ENCODE data around the gene CHKA. TPM values are rescaled to one million over a fixed set of nuclear protein-coding genes. Genes with fewer than 3 reads are reported as not detected.

CHKA gene
- total and polyA plus RNA-seq, 9 of the 15 experiments (the other 6 are each of a cell fraction or from before 2014, with no cell fraction given), result 3.6 to 37.0 (median 30.2) TPM

DNA sequence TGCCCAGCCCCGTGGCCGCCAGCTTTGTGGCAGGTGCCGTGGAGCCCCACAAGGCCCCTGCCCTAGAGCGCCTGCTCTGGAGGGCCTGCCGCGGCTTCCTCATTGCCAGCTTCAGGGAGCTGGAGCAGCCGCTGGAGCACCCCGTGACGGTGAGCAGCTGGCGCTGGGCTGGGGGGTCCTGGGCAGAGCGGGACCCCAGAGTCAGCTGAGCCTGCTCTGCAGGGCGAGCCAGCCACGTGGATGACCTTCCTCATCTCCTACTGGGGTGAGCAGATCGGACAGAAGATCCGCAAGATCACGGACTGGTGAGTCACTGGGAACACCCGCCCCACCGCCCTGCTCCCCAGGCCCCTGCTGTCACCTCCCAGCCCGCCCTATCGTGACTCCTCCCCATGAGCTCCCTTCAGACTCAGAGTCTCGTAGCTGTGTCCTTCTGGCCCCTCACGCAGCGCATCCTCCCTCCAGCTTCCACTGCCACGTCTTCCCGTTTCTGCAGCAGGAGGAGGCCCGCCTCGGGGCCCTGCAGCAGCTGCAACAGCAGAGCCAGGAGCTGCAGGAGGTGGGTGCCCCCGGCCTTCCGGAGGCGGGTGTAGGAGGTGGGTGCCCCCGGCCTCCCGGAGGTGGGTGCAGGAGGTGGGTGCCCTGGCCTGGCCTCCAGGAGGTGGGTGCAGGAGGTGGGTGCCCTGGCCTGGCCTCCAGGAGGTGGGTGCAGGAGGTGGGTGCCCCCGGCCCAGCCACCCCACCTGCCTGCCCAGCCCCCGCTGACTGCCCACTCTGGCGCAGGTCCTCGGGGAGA, 77.6 kb downstream of the CHKA start (continued):
- TF ChIP-seq SIX5 (IDR thresholded peaks at IDR 0.05; ENCODE audit: borderline replicate concordance in 1 of 2, insufficient read depth in 1 of 2, low read depth in 1 of 2, low read length in 2 of 2) (no peak), FOXK2 (conservative IDR thresholded peaks at IDR 0.05 in 1 of 2, IDR thresholded peaks at IDR 0.05 in 1 of 2; ENCODE audit: low read depth in 2 of 2) (peak in 1 of 2 experiments; percentile 32; a peak in 1 of 4 replicates), MAZ (CRISPR knock-in tag; conservative IDR thresholded peaks at IDR 0.05 in 1 of 2, IDR thresholded peaks at IDR 0.05 in 1 of 2) (peak in 1 of 2 experiments; percentile 69), NCOA1 (IDR thresholded peaks at IDR 0.05; ENCODE audit: low read depth) (peak; percentile 18; the same call in 1 of the 2 replicates), DLX4 (CRISPR knock-in tag; IDR thresholded peaks at IDR 0.05) (no peak), RCOR1 (IDR thresholded peaks at IDR 0.05; ENCODE audit: borderline replicate concordance in 1 of 2, low read depth in 2 of 2, low read length in 2 of 2) (peak in 1 of 2 experiments; percentile 31; a peak in 1 of 4 replicates), RAD51 (IDR thresholded peaks at IDR 0.05; ENCODE audit: borderline replicate concordance, low read depth) (peak; percentile 44; the same call in 1 of the 2 replicates), HNRNPL (IDR thresholded peaks at IDR 0.05; ENCODE audit: low read depth, low read length) (0 out of 2 replicates have a peak, but pooled peaks have one; percentile 88), HMGN3 (IDR thresholded peaks at IDR 0.05; ENCODE audit: borderline replicate concordance, extremely low read depth, insufficient read length, low read depth, low read length) (peak; percentile 62), RBBP5 (IDR thresholded peaks at IDR 0.05; ENCODE audit: borderline replicate concordance, insufficient read depth, low read length, poor library complexity, severe bottlenecking) (no peak), SMAD4 (CRISPR knock-in tag; conservative IDR thresholded peaks at IDR 0.05) (peak; percentile 42; the same call in 1 of the 2 replicates), SP1 (CRISPR knock-in tag; IDR thresholded peaks at IDR 0.05) (peak; percentile 56; the same call in 1 of the 2 replicates), MED1 (CRISPR knock-in tag; IDR thresholded peaks at IDR 0.05; ENCODE audit: borderline replicate concordance) (no peak)
- TF ChIP-seq, protein P1, sequence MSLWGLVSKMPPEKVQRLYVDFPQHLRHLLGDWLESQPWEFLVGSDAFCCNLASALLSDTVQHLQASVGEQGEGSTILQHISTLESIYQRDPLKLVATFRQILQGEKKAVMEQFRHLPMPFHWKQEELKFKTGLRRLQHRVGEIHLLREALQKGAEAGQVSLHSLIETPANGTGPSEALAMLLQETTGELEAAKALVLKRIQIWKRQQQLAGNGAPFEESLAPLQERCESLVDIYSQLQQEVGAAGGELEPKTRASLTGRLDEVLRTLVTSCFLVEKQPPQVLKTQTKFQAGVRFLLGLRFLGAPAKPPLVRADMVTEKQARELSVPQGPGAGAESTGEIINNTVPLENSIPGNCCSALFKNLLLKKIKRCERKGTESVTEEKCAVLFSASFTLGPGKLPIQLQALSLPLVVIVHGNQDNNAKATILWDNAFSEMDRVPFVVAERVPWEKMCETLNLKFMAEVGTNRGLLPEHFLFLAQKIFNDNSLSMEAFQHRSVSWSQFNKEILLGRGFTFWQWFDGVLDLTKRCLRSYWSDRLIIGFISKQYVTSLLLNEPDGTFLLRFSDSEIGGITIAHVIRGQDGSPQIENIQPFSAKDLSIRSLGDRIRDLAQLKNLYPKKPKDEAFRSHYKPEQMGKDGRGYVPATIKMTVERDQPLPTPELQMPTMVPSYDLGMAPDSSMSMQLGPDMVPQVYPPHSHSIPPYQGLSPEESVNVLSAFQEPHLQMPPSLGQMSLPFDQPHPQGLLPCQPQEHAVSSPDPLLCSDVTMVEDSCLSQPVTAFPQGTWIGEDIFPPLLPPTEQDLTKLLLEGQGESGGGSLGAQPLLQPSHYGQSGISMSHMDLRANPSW (CRISPR knock-in tag; IDR thresholded peaks at IDR 0.05), result peak; percentile 21; the same call in 1 of the 2 replicates
- TF ChIP-seq, protein P2, sequence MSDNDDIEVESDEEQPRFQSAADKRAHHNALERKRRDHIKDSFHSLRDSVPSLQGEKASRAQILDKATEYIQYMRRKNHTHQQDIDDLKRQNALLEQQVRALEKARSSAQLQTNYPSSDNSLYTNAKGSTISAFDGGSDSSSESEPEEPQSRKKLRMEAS (CRISPR knock-in tag; IDR thresholded peaks at IDR 0.05), result peak; percentile 94
- TF ChIP-seq, protein P3, sequence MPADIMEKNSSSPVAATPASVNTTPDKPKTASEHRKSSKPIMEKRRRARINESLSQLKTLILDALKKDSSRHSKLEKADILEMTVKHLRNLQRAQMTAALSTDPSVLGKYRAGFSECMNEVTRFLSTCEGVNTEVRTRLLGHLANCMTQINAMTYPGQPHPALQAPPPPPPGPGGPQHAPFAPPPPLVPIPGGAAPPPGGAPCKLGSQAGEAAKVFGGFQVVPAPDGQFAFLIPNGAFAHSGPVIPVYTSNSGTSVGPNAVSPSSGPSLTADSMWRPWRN (IDR thresholded peaks at IDR 0.05; ENCODE audit: low read depth), result peak; percentile 70; the same call in 1 of the 2 replicates
- TF ChIP-seq, protein P4, sequence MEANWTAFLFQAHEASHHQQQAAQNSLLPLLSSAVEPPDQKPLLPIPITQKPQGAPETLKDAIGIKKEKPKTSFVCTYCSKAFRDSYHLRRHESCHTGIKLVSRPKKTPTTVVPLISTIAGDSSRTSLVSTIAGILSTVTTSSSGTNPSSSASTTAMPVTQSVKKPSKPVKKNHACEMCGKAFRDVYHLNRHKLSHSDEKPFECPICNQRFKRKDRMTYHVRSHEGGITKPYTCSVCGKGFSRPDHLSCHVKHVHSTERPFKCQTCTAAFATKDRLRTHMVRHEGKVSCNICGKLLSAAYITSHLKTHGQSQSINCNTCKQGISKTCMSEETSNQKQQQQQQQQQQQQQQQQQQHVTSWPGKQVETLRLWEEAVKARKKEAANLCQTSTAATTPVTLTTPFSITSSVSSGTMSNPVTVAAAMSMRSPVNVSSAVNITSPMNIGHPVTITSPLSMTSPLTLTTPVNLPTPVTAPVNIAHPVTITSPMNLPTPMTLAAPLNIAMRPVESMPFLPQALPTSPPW (CRISPR knock-in tag; IDR thresholded peaks at IDR 0.05), result peak; percentile 85
- TF ChIP-seq, protein P5, sequence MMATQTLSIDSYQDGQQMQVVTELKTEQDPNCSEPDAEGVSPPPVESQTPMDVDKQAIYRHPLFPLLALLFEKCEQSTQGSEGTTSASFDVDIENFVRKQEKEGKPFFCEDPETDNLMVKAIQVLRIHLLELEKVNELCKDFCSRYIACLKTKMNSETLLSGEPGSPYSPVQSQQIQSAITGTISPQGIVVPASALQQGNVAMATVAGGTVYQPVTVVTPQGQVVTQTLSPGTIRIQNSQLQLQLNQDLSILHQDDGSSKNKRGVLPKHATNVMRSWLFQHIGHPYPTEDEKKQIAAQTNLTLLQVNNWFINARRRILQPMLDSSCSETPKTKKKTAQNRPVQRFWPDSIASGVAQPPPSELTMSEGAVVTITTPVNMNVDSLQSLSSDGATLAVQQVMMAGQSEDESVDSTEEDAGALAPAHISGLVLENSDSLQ (IDR thresholded peaks at IDR 0.05), result peak; percentile 50
